Measurements from ENCODE around the gene FAM20A.

Gene FAM20A

DNA sequence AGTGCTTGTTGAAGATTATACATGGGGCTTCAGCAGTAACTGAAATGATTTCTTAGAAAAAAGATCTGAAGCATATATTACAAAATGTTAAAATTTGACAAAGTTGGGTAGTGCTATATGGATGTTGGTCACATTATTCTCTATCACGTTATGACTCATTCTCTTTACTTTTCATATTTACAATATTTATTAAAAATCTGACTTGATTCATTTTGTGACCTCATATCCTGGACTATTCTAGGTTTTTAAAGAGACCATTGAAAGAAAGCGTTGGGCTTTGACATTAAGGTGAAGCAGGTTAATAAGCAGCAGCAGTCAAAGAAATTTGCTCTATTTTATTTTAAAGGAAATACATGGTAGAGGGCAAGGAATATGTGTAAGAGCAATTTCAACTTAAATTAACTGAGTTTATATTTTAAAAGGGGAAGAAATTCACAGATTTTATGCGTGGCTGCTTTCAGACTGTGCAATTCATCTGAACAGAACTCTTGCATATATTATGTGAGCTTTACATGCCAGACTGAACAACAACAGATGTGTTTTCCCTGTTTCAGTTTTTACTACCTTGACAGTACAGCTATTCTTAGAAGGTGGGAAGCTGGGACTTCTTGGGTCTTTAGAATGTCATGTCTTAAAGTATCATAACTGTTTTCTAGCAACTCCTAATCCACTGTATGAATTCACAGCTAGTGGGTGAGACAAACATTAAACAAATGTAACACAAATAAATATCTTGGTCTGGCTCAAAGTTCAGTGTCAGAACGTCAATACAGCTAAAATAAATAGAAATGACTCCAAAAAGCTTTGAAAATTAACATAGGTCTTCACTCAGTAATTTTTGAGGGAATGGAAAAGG, 10.4 kb upstream of the FAM20A start:
- in situ Hi-C loops (cut with MboI; ENCODE audit: low pct_unique_long_range_greater_than_20kb, low sequenced_read_pairs, unreplicated experiment) = no loop called here
- TF ChIP-seq, protein P1, sequence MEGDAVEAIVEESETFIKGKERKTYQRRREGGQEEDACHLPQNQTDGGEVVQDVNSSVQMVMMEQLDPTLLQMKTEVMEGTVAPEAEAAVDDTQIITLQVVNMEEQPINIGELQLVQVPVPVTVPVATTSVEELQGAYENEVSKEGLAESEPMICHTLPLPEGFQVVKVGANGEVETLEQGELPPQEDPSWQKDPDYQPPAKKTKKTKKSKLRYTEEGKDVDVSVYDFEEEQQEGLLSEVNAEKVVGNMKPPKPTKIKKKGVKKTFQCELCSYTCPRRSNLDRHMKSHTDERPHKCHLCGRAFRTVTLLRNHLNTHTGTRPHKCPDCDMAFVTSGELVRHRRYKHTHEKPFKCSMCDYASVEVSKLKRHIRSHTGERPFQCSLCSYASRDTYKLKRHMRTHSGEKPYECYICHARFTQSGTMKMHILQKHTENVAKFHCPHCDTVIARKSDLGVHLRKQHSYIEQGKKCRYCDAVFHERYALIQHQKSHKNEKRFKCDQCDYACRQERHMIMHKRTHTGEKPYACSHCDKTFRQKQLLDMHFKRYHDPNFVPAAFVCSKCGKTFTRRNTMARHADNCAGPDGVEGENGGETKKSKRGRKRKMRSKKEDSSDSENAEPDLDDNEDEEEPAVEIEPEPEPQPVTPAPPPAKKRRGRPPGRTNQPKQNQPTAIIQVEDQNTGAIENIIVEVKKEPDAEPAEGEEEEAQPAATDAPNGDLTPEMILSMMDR (IDR thresholded peaks at IDR 0.05; ENCODE audit: extremely low read depth, insufficient read depth, missing control alignments) = no peak
- no peak for DNase-seq (ENCODE audit: low spot score)

DNA sequence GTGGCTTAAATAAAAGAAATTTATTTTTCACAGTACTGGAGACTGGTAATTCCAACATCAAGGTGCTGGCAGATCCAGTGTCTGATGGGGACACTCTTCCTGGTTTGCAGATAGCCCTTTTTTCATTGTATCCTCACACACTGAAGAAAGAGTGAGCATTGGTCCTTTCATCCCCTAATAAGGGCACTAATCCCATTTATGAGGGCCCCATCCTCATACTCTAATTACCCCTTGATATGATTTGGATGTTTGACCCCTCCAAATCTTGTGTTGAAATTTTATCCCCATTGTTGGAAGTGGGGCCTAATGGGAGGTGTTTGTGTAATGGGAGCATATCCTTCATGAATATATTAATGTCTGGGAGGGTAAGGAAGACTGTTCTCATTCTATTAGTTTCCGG, 9.4 kb upstream of the FAM20A start:
- no peak for DNase-seq (ENCODE audit: low spot score)
- in situ Hi-C loops (cut with MboI; ENCODE audit: low pct_unique_long_range_greater_than_20kb, low sequenced_read_pairs, unreplicated experiment) = no loop called here
- TF ChIP-seq, protein P1 (IDR thresholded peaks at IDR 0.05; ENCODE audit: extremely low read depth, insufficient read depth, missing control alignments) = no peak

DNA sequence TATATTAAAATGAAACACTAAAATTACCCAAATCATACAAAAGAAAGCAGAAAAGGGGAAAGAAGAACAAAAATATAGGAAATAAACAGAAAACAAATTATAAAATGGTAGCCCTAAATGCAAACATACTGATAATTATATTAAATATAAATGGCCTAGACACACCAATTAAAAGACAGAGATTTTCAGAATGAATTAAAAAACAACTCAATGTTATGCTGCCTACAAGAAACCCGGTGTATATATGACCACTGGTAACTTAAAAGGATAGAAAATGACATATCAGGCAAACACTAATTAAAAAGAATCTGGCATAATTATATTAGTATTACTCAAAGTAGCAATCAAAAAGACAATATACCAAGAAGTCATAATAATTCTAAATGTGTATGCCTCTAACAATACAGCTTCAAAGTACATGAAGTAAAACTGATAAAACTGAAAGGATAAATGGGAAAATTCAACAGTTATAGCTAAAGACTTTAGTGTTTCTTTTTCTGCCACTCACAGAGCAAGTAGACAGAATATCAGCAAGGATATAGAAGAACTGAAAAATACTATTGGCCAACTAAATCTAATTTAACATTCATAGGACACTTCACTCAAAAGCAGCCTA, 7.5 kb upstream of the FAM20A start:
- in situ Hi-C loops (cut with MboI; ENCODE audit: low pct_unique_long_range_greater_than_20kb, low sequenced_read_pairs, unreplicated experiment) = no loop called here
- TF ChIP-seq, protein P1 (IDR thresholded peaks at IDR 0.05; ENCODE audit: extremely low read depth, insufficient read depth, missing control alignments) = no peak
- no peak for DNase-seq (ENCODE audit: low spot score)

GRCh38 chr17:68606451-68607307, 5.5 kb upstream of the FAM20A start:
- TF ChIP-seq, protein P1 (IDR thresholded peaks at IDR 0.05; ENCODE audit: extremely low read depth, insufficient read depth, missing control alignments) = no peak
- DNase-seq (ENCODE audit: low spot score) = no peak

DNA sequence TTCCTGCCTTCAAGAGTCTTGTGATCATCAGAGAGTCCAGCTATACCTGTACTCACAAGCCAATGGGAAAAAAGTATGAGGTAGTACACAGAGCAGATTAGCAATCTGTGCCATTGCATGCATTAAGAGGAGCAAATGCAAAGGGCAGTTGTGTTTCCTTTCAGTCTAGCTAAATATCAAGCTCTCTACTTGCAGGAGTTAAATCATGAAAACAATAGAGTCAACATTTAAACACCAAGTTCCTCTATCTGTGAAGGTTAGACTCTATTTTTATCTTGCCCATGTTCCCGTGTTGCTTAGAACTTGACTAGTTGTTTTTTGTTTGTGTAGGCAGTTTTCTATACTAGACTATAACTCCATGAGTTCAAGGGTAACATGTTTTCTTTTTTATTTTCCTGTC, 4.7 kb upstream of the FAM20A start:
- TF ChIP-seq, protein P1 (IDR thresholded peaks at IDR 0.05; ENCODE audit: extremely low read depth, insufficient read depth, missing control alignments) = no peak
- in situ Hi-C loops (cut with MboI; ENCODE audit: low pct_unique_long_range_greater_than_20kb, low sequenced_read_pairs, unreplicated experiment) = no loop called here
- no peak for DNase-seq (ENCODE audit: low spot score)

More at GRCh38 chr17:68606451-68607307, 5.5 kb upstream of the FAM20A start:
- in situ Hi-C loops (cut with MboI; ENCODE audit: low pct_unique_long_range_greater_than_20kb, low sequenced_read_pairs, unreplicated experiment) = no loop called here

- TF ChIP-seq, protein P1 (IDR thresholded peaks at IDR 0.05; ENCODE audit: extremely low read depth, insufficient read depth, missing control alignments) = no peak
- in situ Hi-C loops (cut with MboI; ENCODE audit: low pct_unique_long_range_greater_than_20kb, low sequenced_read_pairs, unreplicated experiment) = no loop called here
- DNase-seq (ENCODE audit: low spot score) = no peak
Observed at GRCh38 chr17:68603656-68604055, 2.5 kb upstream of the FAM20A start.

Measured in GM13977 (cell line).